NCI-H82 treated with DMSO at 0.1 percent for 48 hours (cell line): ENCODE data around the gene ZSCAN26.
A peak's percentile ranks its signal among the peaks of the same experiment; 100 is the strongest.

ENCODE experiments used
- DNase-seq: peaks from one replicate; lab custom pipeline; 2025; ENCODE audit not compliant: unreplicated experiment; lab: John Stamatoyannopoulos, UW

The ZSCAN26 gene

GRCh38 chr6:28266962-28267694 lies at the start of gene ZSCAN26:
Gene ZSCAN26 (plus strand): TSS chr6:28267143. CDS start chr6:28271920, 4,777 bp downstream.
- DNase-seq = peak; percentile 67

GRCh38 chr6:28217890-28218289 lies 49.1 kb upstream of the ZSCAN26 start:
- DNase-seq = no peak

GRCh38 chr6:28218312-28219248 lies 48.4 kb upstream of the ZSCAN26 start:
- DNase-seq = peak; percentile 26

- no peak for DNase-seq
Observed at GRCh38 chr6:28220257-28221133, 46.4 kb upstream of the ZSCAN26 start.

GRCh38 chr6:28224131-28225055 lies 42.5 kb upstream of the ZSCAN26 start:
- DNase-seq = no peak

- DNase-seq = peak; percentile 80
Observed at GRCh38 chr6:28225056-28225834, 41.7 kb upstream of the ZSCAN26 start, which contains the start of gene ZSCAN9. Gene ZSCAN9 (plus strand): TSS chr6:28225275. CDS start chr6:28227085, 1,810 bp downstream.

- DNase-seq = no peak
Observed at GRCh38 chr6:28226460-28226859, 40.5 kb upstream of the ZSCAN26 start.

- DNase-seq = no peak
Observed at GRCh38 chr6:28232785-28233184, 34.2 kb upstream of the ZSCAN26 start.

- DNase-seq = no peak
Observed at GRCh38 chr6:28235912-28236452, 31.0 kb upstream of the ZSCAN26 start.

- DNase-seq = no peak
Observed at GRCh38 chr6:28239636-28240035, 27.3 kb upstream of the ZSCAN26 start.

GRCh38 chr6:28240471-28240870 lies 26.5 kb upstream of the ZSCAN26 start:
- no peak for DNase-seq

GRCh38 chr6:28243946-28244345 lies 23.0 kb upstream of the ZSCAN26 start:
- no peak for DNase-seq

- DNase-seq = no peak
Observed at GRCh38 chr6:28245206-28245941, 21.6 kb upstream of the ZSCAN26 start.

GRCh38 chr6:28248916-28249315 lies 18.0 kb upstream of the ZSCAN26 start:
- no peak for DNase-seq

- DNase-seq = no peak
Observed at GRCh38 chr6:28250747-28251146, 16.2 kb upstream of the ZSCAN26 start.

- no peak for DNase-seq
Observed at GRCh38 chr6:28251661-28252008, 15.3 kb upstream of the ZSCAN26 start.

- DNase-seq = peak; percentile 68
Observed at GRCh38 chr6:28252009-28252975, 14.7 kb upstream of the ZSCAN26 start, which contains the start of gene ZKSCAN4. Gene ZKSCAN4 (minus strand): TSS chr6:28252269. CDS start chr6:28251980, 289 bp downstream.
